ENCODE data around the gene ERMP1. TPM values are rescaled to one million over a fixed set of nuclear protein-coding genes. Genes with fewer than 3 reads are reported as not detected.

Gene ERMP1
- polyA plus RNA-seq, 1 of the 3 experiments (the other 2 are of a cell fraction) = 5.9 TPM

GRCh38 chr9:5841771-5842573, 9.1 kb upstream of the ERMP1 start (continued):
- no peak for TF ChIP-seq USF2 (IDR thresholded peaks at IDR 0.05; ENCODE audit: borderline replicate concordance, low read depth, low read length)

- no peak overlapping the region for H3K27ac ChIP-seq (ENCODE audit: low read depth in 2 of 2, low read length in 1 of 2)
- H3K79me2 ChIP-seq (ENCODE audit: insufficient read depth) = no peaks in the 10 kb centered on the region
- H3K9ac ChIP-seq = no peak overlapping the region
- H4K20me1 ChIP-seq (ENCODE audit: insufficient read depth) = no peaks in the 10 kb centered on the region
- ChIA-PET CTCF (no interaction called here), POLR2A (no interaction called here)
- no peaks in the 10 kb centered on the region for H3K36me3 ChIP-seq (replicated peaks in 1 of 2; ENCODE audit: control insufficient read depth in 1 of 2, insufficient read depth in 2 of 2, low read length in 1 of 2)
- DNase-seq = no peak
- no peaks in the 10 kb centered on the region for H3K9me2 ChIP-seq
- no peaks in the 10 kb centered on the region for H3K9me3 ChIP-seq
- H3K27me3 ChIP-seq (ENCODE audit: insufficient read depth) = no peaks in the 10 kb centered on the region
- H3K4me1 ChIP-seq (ENCODE audit: control insufficient read depth in 1 of 2, insufficient read depth in 2 of 2, low read depth in 1 of 2, low read length in 1 of 2) = peaks cover 4 to 9% of the 10 kb centered on the region in 2 experiments; a peak in 2 of 4 replicates
- no peak overlapping the region for H3K4me2 ChIP-seq
- WGBS (ENCODE audit: low lambda C conversion rate) = 95% methylated on average over 3 of the region's 3 CpGs
- no peak overlapping the region for H2AFZ ChIP-seq (ENCODE audit: low read depth)
- TF ChIP-seq USF1 (IDR thresholded peaks at IDR 0.05; ENCODE audit: borderline replicate concordance, low read depth) (no peak), RCOR1 (IDR thresholded peaks at IDR 0.05; ENCODE audit: low read length) (no peak), MXI1 (IDR thresholded peaks at IDR 0.05; ENCODE audit: low read depth, low read length) (no peak), MEF2A (IDR thresholded peaks at IDR 0.05; ENCODE audit: borderline replicate concordance, low read depth) (no peak), SIN3A (IDR thresholded peaks at IDR 0.05; ENCODE audit: borderline replicate concordance, low read depth, low read length) (no peak), NRF1 (IDR thresholded peaks at IDR 0.05; ENCODE audit: low read depth, low read length) (no peak), CHD2 (IDR thresholded peaks at IDR 0.05; ENCODE audit: low read length, partially characterized antibody) (no peak), EZH2phosphoT487 (IDR thresholded peaks at IDR 0.05; ENCODE audit: borderline replicate concordance, low read depth) (no peak), RAD21 (IDR thresholded peaks at IDR 0.05; ENCODE audit: low read length) (no peak), TEAD4 (IDR thresholded peaks at IDR 0.05; ENCODE audit: borderline replicate concordance, insufficient read depth) (no peak), FOXJ3 (CRISPR knock-in tag; IDR thresholded peaks at IDR 0.05) (no peak), PBX3 (IDR thresholded peaks at IDR 0.05) (no peak), YY1 (IDR thresholded peaks at IDR 0.05; ENCODE audit: low read depth) (no peak)
- H3F3A ChIP-seq (replicated peaks; ENCODE audit: insufficient read depth) = no peaks in the 10 kb centered on the region
- no peak overlapping the region for H3K4me3 ChIP-seq (ENCODE audit: low read depth in 2 of 2, low read length in 1 of 2)
Measured at GRCh38 chr9:5840788-5841187, 7.9 kb upstream of the ERMP1 start.
